PFSK-1 (cell line): ENCODE data around the gene SOSTDC1.

Experiments
- POLR2AphosphoS5 ChIP-seq: IDR thresholded peaks from 2 replicates; pipeline ENCODE4 v1.6.1; 2012; ENCODE audit warnings: low read depth, mild to moderate bottlenecking, control low read depth, low read length, moderate library complexity
- SIN3A ChIP-seq: IDR thresholded peaks from 2 replicates; pipeline ENCODE4 v1.6.1; 2012; ENCODE audit warnings: mild to moderate bottlenecking, low read length, moderate library complexity, borderline replicate concordance; ENCODE audit not compliant: insufficient read depth
- TAF1 ChIP-seq: IDR thresholded peaks from 2 replicates; pipeline ENCODE4 v1.6.1; 2012; ENCODE audit warnings: low read length, control low read depth, borderline replicate concordance; ENCODE audit not compliant: insufficient read depth

GRCh38 chr7:16514271-16514670 lies 48.7 kb upstream of the SOSTDC1 start:
- TF ChIP-seq SIN3A: no peak
- no peak for TF ChIP-seq POLR2AphosphoS5
- TF ChIP-seq TAF1: no peak
